GM21360 (cell line): ENCODE data around the gene IFITM10.

ENCODE experiments used
- ATAC-seq: cut with Tn5 transposase; IDR thresholded peaks from one replicate; pipeline ENCODE4 v1.9.1; 2021; ENCODE audit warnings: mild to moderate bottlenecking, moderate library complexity; ENCODE audit not compliant: unreplicated experiment

IFITM10 gene

GRCh38 chr11:1727096-1727690 is 23.2 kb downstream of the IFITM10 start:
- ATAC-seq, result no peak

GRCh38 chr11:1719781-1720180 is 30.6 kb downstream of the IFITM10 start:
- ATAC-seq, result no peak

DNA sequence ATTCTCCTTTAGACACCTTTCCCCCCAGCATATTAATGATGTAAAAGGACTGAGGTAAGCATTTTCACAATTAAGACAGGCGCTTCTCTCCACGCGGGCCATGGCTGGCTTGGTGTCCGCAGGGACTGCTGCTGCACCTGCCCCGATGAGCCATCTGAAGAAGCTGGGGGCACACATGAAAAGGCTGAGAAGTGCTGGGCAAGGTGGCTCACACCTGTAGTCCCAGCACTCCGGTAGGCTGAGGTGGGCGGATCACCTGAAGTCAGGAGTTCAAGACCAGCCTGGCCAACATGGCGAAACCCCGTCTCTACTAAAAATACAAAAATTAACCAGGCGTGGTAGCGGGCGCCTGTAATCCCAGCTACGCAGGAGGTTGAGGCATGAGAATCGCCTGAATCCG is 32.1 kb downstream of the IFITM10 start:
- no peak for ATAC-seq

DNA sequence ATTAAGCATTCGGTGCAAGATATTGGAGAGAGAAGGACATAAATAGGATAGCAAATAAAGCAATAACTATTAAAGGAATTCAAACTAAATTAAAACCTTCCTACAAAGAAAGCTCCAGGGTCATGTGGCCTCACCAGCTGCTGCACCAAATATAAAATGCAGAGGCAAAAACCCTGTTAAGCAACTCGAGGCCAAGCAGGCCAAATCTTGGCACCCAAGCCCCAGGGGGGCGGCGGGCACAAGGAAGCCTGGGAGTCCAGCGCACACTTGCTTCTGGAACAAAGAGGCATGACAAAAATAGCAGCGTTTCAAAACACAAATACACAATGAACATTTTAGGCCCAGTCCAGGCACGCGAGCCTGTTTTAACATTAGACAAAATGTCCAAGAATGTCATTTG is 32.6 kb downstream of the IFITM10 start:
- no peak for ATAC-seq

- no peak for ATAC-seq
These were observed 35.2 kb downstream of the IFITM10 start for GRCh38 chr11:1714908-1715885.

DNA sequence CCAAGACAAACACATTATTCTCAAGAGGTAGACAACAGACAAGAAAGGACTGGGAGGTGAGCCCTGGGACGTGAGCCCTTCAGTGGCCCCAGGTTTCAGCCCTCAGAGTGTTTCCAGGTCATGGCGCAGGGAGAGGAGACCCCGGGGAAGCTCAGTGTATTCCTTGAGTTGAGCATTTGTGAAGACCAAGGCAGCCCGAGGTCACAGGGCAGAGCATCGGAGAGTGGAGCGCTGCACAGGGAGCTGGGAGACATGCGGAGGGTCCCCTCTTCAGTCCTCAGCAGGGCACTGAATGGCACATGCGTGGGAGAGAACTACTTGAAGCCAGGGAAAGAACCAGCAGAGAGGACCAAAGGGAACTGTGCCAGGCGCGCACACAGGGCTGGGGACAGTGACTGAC is 41.7 kb downstream of the IFITM10 start:
- no peak for ATAC-seq

DNA sequence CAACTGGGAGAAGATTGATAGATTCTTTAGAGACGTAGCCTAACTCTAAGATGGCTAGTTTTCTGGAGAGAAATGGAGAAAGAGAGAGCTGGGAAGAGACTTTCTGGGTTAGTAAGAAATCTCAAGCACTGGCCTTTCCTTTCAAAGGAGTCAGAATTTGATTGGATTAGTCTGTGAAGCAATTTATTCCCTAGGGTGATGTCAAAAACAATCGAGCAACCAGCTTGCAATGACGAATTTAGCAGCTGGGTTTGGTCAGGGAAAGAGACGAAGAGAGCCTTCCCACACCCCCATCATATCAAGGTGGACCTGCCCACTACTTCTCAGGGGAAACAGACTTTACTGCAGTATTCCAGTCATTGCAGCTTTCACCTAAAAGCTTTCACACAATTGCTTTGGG is 42.6 kb downstream of the IFITM10 start:
- ATAC-seq, result no peak

GRCh38 chr11:1706634-1707400 is 43.6 kb downstream of the IFITM10 start:
- ATAC-seq, result no peak

DNA sequence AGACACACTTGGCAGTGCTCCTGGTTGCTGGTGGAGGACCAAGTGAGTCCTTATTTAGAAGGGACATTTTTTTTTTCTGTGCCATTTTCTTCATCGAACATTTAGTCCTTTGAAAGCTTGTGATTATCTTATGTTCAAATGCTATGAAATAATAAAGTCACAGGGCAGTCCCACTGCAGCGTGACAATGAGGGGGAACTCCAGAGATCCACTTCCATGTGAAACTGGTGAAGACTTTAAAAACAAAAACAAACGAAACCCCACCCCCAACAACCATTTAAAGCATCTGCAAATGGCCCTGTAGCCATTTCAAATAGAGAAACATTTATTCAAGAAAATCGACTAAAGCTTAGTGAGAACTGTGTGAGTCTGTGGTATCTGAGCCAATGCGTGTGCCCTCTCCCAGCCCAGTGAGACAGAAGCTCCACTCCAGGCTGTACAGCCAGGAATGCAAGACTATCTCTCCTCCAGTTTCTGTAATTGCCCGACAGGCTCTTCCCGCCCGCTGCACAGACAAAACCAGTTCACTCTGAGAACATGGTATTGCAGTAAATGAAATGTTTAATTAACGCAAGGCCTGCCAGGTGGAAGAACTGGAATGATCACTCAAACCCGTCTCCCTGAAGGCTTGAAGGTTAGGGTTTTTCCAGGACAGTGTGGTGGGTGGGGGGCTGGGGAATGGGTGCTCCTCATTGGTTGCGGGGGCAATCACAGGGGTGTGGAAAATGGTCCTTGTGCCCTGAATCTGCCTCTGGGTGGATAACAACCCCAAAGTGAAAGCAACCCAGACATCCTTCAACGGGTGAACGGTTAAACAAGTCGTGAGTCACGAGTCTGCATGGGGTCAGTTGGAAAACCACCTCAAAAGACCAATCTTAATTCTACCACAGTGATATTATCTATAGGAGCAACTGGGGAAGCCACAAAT is 45.0 kb downstream of the IFITM10 start:
- no peak for ATAC-seq

DNA sequence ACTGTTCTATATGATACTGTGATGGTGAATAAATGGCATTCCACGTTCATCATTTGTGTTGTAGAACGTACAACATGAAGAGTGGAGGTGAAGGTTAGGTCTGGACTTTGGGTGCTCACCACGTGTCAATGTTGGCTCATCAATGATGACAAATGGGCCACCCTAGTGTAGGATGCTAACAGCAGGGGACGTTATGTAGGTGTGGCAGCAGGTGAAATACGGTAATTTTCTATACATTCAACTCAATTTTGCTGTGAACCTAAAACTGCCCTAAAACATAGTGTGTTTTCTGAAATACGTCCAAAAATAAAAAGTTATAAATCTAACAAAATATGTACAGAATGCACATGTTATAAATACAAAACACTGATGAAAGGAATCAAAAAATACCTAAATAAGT is 47.2 kb downstream of the IFITM10 start:
- no peak for ATAC-seq

- ATAC-seq, result no peak
These were observed 47.9 kb downstream of the IFITM10 start for GRCh38 chr11:1702506-1702905.

- no peak for ATAC-seq
These were observed 49.1 kb downstream of the IFITM10 start for GRCh38 chr11:1701091-1701807.

GRCh38 chr11:1699771-1700170 is 50.6 kb downstream of the IFITM10 start:
- ATAC-seq, result no peak

DNA sequence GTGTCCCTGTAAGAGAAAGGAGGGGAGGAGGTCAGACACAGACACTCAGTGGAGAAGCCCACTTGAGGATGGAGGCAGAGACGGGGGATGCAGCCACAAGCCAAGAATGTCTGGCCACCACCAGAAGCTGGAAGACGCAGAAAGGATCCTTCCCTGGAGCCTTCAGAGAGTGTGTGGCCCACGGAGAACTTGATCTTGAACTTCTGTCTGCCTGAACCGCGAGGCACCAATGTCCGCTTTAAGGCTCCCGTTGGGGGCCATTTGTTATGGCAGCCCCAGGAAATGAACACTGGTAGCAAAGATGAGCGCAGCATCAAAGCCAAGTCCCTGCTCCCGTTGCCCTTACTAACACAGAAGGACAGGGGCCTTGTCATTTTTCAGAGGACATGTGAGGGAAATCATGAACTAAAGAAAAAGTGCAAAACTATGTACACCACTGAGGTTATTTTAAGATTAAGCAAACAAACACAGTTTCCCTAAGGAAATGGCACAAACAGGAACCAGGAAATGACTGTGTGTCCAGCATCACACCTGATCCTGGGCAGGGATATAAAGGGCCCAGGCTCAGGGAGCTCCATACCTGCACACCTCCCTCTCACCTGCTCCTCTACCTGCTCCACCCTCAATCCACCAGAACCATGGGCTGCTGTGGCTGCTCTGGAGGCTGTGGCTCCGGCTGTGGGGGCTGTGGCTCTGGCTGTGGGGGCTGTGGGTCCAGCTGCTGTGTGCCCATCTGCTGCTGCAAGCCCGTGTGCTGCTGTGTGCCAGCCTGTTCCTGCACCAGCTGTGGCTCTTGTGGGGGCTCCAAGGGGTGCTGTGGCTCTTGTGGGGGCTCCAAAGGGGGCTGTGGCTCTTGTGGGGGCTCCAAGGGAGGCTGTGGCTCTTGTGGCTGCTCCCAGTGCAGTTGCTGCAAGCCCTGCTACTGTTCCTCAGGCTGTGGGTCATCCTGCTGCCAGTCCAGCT is 53.5 kb downstream of the IFITM10 start, which contains the start of gene KRTAP5-6:
KRTAP5-6 (plus strand) TSS at position 588 of the 963 bp plus-strand sequence; CDS start at position 639, 51 bp downstream.
- ATAC-seq, result no peak

DNA sequence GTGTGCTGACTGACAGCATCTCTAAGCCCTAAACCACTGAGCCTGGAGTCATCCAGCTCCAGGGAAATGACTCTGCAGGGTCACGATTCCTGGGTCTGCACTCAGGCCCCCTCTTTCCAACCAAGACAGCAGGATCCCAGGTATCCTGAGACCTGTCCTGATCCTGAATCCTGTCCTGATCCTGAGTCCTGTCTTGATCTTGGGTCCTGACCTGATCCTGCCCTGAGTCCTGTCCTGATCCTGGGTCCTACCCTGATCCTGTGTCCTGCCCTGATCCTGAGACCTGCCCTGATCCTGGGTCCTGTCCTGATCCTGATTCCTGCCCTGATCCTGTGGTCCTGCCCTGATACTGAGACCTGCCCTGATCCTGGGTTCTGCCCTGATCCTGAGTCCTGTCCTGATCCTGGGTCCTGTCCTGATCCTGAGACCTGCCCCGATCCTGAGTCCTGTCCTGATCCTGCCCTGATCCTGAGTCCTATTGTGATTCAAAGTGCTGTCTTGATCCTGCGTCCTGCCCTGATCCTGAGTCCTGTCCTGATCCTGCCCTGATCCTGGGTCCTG is 54.8 kb downstream of the IFITM10 start:
- no peak for ATAC-seq

GRCh38 chr11:1694846-1695547 is 55.4 kb downstream of the IFITM10 start:
- ATAC-seq, result no peak

DNA sequence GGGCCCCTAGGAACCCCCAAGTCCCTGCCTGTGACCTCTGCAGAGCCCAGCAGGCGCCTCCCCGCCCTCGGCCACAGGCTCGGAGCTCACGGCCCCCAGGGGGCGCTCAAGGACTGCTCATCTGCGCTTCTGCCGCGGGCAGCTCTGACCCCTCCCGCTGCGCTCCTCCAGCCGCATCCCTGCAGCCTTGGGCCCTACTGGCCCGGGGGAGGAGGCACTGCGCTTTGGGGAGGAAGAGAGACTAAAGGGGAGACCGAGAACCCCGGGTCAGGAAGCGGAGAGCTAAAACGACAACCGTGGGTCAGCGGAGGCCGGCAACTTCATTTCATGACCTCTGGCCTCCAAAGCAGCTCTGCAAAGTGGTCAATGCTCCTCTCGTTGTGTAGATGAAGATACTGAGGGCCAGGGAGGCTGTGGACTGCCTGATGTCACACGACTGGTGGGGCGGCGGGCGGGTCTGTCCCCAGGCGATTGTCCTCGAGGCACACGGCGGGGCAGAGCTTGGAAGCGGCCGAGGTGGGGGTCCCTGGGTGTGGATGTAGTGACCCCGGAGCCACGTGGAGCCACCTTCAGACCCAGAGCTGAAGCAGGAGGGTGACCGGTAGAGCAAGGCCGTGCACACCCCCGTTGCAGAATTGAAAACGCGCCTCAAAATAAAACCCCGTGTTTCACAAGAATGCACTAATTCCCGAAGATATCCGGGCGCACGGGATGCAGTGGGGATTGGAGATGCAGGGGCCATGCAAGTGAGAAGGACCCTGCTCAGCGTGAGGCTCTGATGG is 56.1 kb downstream of the IFITM10 start:
- ATAC-seq, result peak; percentile 64
